Upper lobe of left lung (tissue), 4 donors: Measurements from ENCODE around the gene TMED6.
"Not testable (repeated sequence)": the region's sequence is repeated elsewhere in the genome, so short reads cannot be mapped to it uniquely, and the experiment has no call there.

ENCODE experiments used
- EP300 ChIP-seq, 4 donors: sonication (generic); formaldehyde crosslinking; IDR thresholded peaks; one replicate each; pipeline ENCODE4 v1.5.1; 2017; ENCODE audit warnings: antibody characterized with exemption in 4 of 4, control low read depth in 2 of 4
- POLR2A ChIP-seq, 4 donors: fragments of 450-650 bp; IDR thresholded peaks; one replicate each; pipeline ENCODE4 v1.5.1; 2016 to 2017; ENCODE audit warnings: antibody characterized with exemption in 4 of 4, mild to moderate bottlenecking in 2 of 4
- TF ChIP-seq, protein P1 (sequence below), 6 experiments: fragments of 450-650 bp in 4 of 6; fragments of 200-600 bp in 2 of 6; sonication (generic) in 2 of 6; IDR thresholded peaks; one replicate each; pipeline ENCODE4 v1.5.1; 2016 to 2019; ENCODE audit warnings: antibody characterized with exemption in 6 of 6

DNA sequence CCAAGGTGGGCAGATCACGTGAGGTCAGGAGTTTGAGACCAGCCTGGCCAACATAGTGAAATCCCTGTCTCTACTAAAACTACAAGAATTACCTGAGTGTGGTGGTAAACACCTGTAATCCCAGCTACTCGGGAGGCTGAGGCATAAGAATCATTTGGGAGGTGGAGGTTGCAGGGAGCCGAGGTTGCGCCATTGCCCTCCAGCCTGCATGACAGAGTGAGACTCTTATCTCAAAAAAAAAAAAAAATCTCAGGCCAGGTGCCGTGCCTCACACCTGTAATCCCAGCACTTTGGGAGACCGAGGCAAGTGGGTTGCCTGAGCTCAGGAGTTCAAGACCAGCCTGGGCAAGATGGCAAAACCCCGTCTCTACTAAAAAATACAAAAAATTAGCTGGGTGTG, 54.8 kb downstream of the TMED6 start:
- TF ChIP-seq, protein P1, sequence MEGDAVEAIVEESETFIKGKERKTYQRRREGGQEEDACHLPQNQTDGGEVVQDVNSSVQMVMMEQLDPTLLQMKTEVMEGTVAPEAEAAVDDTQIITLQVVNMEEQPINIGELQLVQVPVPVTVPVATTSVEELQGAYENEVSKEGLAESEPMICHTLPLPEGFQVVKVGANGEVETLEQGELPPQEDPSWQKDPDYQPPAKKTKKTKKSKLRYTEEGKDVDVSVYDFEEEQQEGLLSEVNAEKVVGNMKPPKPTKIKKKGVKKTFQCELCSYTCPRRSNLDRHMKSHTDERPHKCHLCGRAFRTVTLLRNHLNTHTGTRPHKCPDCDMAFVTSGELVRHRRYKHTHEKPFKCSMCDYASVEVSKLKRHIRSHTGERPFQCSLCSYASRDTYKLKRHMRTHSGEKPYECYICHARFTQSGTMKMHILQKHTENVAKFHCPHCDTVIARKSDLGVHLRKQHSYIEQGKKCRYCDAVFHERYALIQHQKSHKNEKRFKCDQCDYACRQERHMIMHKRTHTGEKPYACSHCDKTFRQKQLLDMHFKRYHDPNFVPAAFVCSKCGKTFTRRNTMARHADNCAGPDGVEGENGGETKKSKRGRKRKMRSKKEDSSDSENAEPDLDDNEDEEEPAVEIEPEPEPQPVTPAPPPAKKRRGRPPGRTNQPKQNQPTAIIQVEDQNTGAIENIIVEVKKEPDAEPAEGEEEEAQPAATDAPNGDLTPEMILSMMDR (IDR thresholded peaks at IDR 0.05), result not testable (repeated sequence)
- not testable (repeated sequence) for TF ChIP-seq POLR2A, EP300 (IDR thresholded peaks at IDR 0.05)
